Measurements from ENCODE around the gene ZFAND2A. TPM values are rescaled to one million over a fixed set of nuclear protein-coding genes. Genes with fewer than 3 reads are reported as not detected.

ZFAND2A gene
- total RNA-seq, 6 donors from 2014 or later: 12.5 to 45.1 (median 21.6) TPM

GRCh38 chr7:1193593-1194424 lies 33.8 kb upstream of the ZFAND2A start:
- DNase-seq (peak; percentile 47 to 83), ATAC-seq (ENCODE audit: low FRiP score in 2 of 2) (peak; percentile 42 to 54)
- peaks cover 0 to 7% (median 3%) of the 10 kb centered on the region in 4 donors for H3K4me1 ChIP-seq
- no peaks in the 10 kb centered on the region for H3K36me3 ChIP-seq
- no peaks in the 10 kb centered on the region for H3K9me3 ChIP-seq
- H3K4me3 ChIP-seq: no peak overlapping the region
- no peak overlapping the region for H3K27ac ChIP-seq
- no peak for TF ChIP-seq POLR2A (IDR thresholded peaks at IDR 0.05)
- no peak for TF ChIP-seq EP300 (IDR thresholded peaks at IDR 0.05)
- peak in 3 of 6 experiments; percentile 30 to 60 (median 47) for TF ChIP-seq CTCF (IDR thresholded peaks at IDR 0.05)
- no peak for TF ChIP-seq POLR2AphosphoS5 (IDR thresholded peaks at IDR 0.05)
- H3K27me3 ChIP-seq: no peaks in the 10 kb centered on the region
- WGBS, 2 donors: 32% methylated on average over 15 to 34 of the region's 36 CpGs

- H3K4me3 ChIP-seq: no peak overlapping the region
- DNase-seq (no peak), ATAC-seq (ENCODE audit: low FRiP score in 2 of 2) (no peak)
- H3K27me3 ChIP-seq: no peaks in the 10 kb centered on the region
- H3K36me3 ChIP-seq: no peaks in the 10 kb centered on the region
- H3K27ac ChIP-seq: no peak overlapping the region
- WGBS, 2 donors: 32 to 33% methylated on average over 14 to 15 of the region's 15 CpGs
- peaks cover 0 to 7% (median 3%) of the 10 kb centered on the region in 4 donors for H3K4me1 ChIP-seq
- TF ChIP-seq CTCF (IDR thresholded peaks at IDR 0.05): no peak
- TF ChIP-seq POLR2A (IDR thresholded peaks at IDR 0.05): no peak
- no peak for TF ChIP-seq POLR2AphosphoS5 (IDR thresholded peaks at IDR 0.05)
- no peak for TF ChIP-seq EP300 (IDR thresholded peaks at IDR 0.05)
- no peaks in the 10 kb centered on the region for H3K9me3 ChIP-seq
Observed at GRCh38 chr7:1192171-1192676, 32.2 kb upstream of the ZFAND2A start.

- no peak for DNase-seq
- H3K4me1 ChIP-seq: peaks cover 0 to 7% (median 3%) of the 10 kb centered on the region in 4 donors
- ATAC-seq (ENCODE audit: low FRiP score in 2 of 2): no peak
- H3K27ac ChIP-seq: no peak overlapping the region
- no peaks in the 10 kb centered on the region for H3K36me3 ChIP-seq
- TF ChIP-seq CTCF (IDR thresholded peaks at IDR 0.05) (no peak), POLR2AphosphoS5 (IDR thresholded peaks at IDR 0.05) (no peak), EP300 (IDR thresholded peaks at IDR 0.05) (no peak), POLR2A (IDR thresholded peaks at IDR 0.05) (no peak)
- H3K4me3 ChIP-seq: no peak overlapping the region
- 85 to 89% methylated on average over 10 of the region's 10 CpGs for WGBS, 2 donors
- no peaks in the 10 kb centered on the region for H3K9me3 ChIP-seq
- peaks cover 0 to 8% (median 0%) of the 10 kb centered on the region in 4 donors for H3K27me3 ChIP-seq
Observed at GRCh38 chr7:1189986-1190772, 30.2 kb upstream of the ZFAND2A start.

- ATAC-seq (ENCODE audit: low FRiP score in 2 of 2): no peak
- H3K27me3 ChIP-seq: peaks cover 0 to 10% (median 0%) of the 10 kb centered on the region in 4 donors
- H3K4me1 ChIP-seq: peaks cover 0 to 7% (median 3%) of the 10 kb centered on the region in 4 donors
- no peak overlapping the region for H3K27ac ChIP-seq
- TF ChIP-seq POLR2AphosphoS5 (IDR thresholded peaks at IDR 0.05) (no peak), EP300 (IDR thresholded peaks at IDR 0.05) (no peak), CTCF (IDR thresholded peaks at IDR 0.05) (no peak), POLR2A (IDR thresholded peaks at IDR 0.05) (no peak)
- WGBS, 2 donors: 78 to 93% methylated on average over 5 to 6 of the region's 6 CpGs
- no peaks in the 10 kb centered on the region for H3K36me3 ChIP-seq
- DNase-seq: no peak
- no peaks in the 10 kb centered on the region for H3K9me3 ChIP-seq
- H3K4me3 ChIP-seq: no peak overlapping the region
Observed at GRCh38 chr7:1188720-1189294, 28.8 kb upstream of the ZFAND2A start.
